ENCODE results near the gene POLR1A.

DNA sequence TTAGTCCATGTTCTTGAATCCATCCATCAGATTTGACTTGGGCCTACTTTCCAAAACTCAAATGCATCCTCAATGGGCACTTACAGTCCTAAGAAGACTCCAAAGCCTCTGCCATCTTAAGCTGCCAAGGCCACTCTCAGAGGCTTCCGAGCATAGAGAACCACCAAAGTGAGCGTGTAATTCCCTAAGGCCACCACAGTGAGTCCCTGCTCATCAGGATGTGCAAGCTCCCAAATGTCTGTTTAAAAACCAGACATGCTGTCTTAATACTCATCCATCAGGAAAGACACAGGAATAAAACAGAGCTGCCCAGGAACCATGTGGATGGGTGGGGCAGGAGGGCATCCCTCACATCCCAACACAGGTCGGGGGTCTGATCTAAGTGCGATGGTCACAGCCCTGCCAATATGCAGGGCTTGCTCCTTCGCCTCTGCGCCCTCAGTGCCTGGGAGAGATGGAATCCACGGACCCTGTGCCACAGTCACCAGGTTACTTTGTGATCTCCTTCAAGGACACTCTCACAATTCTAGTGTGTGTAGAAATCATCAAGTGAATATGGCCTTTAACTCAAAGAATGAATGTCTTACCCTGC, 80.4 kb downstream of the POLR1A start:
- no peak for TF ChIP-seq HOXB13 (CRISPR knock-in tag; IDR thresholded peaks at IDR 0.05; ENCODE audit: low read depth)
- TF ChIP-seq, protein P1, sequence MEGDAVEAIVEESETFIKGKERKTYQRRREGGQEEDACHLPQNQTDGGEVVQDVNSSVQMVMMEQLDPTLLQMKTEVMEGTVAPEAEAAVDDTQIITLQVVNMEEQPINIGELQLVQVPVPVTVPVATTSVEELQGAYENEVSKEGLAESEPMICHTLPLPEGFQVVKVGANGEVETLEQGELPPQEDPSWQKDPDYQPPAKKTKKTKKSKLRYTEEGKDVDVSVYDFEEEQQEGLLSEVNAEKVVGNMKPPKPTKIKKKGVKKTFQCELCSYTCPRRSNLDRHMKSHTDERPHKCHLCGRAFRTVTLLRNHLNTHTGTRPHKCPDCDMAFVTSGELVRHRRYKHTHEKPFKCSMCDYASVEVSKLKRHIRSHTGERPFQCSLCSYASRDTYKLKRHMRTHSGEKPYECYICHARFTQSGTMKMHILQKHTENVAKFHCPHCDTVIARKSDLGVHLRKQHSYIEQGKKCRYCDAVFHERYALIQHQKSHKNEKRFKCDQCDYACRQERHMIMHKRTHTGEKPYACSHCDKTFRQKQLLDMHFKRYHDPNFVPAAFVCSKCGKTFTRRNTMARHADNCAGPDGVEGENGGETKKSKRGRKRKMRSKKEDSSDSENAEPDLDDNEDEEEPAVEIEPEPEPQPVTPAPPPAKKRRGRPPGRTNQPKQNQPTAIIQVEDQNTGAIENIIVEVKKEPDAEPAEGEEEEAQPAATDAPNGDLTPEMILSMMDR (IDR thresholded peaks at IDR 0.05): no peak
- no peak for TF ChIP-seq HOXA7 (CRISPR knock-in tag; IDR thresholded peaks at IDR 0.05)
- no peak for TF ChIP-seq FOSB (CRISPR knock-in tag; IDR thresholded peaks at IDR 0.05)

Measured in A549 (cell line).